ENCODE results near the gene TRIM60.
"Not testable (repeated sequence)": the region's sequence is repeated elsewhere in the genome, so short reads cannot be mapped to it uniquely, and the experiment has no call there.

Gene TRIM60

GRCh38 chr4:165055601-165056000 is 23.8 kb downstream of the TRIM60 start:
- no peak for DNase-seq

GRCh38 chr4:165058666-165059065 is 26.9 kb downstream of the TRIM60 start:
- no peak for DNase-seq

GRCh38 chr4:165059386-165059785 is 27.6 kb downstream of the TRIM60 start:
- DNase-seq: no peak

- no peak for DNase-seq
Measured at GRCh38 chr4:165060938-165061337, 29.1 kb downstream of the TRIM60 start.

GRCh38 chr4:165070560-165070959 is 38.8 kb downstream of the TRIM60 start:
- no peak for DNase-seq

GRCh38 chr4:165073346-165073745 is 41.5 kb downstream of the TRIM60 start:
- DNase-seq: not testable (repeated sequence)

- no peak for DNase-seq
Measured at GRCh38 chr4:165077034-165077578, 45.3 kb downstream of the TRIM60 start.

GRCh38 chr4:165079476-165079875 is 47.7 kb downstream of the TRIM60 start:
- DNase-seq: peak in 1 of 2 donors; percentile 5

- not testable (repeated sequence) for DNase-seq
Measured at GRCh38 chr4:165084787-165085186, 53.0 kb downstream of the TRIM60 start.

- peak in 1 of 2 donors; percentile 0 for DNase-seq
Measured at GRCh38 chr4:165085946-165086345, 54.1 kb downstream of the TRIM60 start.

- no peak for DNase-seq
Measured at GRCh38 chr4:165088366-165088765, 56.6 kb downstream of the TRIM60 start.
